ENCODE measurements around the gene KLC1. TPM values are rescaled to one million over a fixed set of nuclear protein-coding genes. Genes with fewer than 3 reads are reported as not detected.

Gene KLC1
- total and polyA plus RNA-seq, 2 of the 8 experiments (the other 6 are each of a cell fraction or from before 2014, with no cell fraction given) = 84.6 to 134 TPM

DNA sequence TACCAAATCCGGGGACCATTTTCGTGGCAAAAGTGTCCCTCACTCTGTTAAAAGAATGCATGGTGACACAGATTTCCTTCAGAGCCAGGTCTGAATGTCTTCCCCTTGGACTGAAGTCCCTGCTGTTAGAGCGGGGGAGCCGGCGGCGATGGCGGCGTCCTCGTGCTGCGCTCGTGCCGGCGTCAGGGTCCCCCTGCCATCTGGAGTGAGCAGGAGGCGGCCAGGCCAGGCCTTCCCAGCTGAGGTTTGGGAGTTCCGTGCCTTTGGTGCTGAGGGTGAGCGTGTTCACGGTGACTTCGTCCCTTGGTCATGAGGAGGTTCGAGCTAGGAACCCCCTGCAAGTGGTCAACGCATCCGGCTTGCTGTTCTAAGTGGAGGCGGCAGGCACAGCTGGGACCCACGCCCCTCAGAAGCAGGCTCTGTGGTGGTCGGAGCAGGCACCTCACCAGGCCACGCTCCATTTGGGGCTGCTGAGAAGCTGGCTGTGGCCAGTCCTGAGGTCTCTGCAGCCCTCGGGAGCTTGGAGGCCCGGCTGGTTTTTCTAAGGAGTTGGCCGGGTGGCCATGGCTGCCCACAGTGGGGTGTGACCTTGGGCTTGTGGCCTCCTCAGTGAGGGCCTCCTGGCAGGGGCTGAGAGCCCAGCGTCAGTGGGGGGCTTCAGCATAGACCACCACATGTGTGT, 96.1 kb downstream of the KLC1 start:
- Histone ChIP-seq H3K23ac (ENCODE audit: insufficient read length) (no peak overlapping the region), H3K23me2 (ENCODE audit: low read depth, low read length) (no peaks in the 10 kb centered on the region), H4K8ac (ENCODE audit: extremely low read depth, insufficient read depth, low read length) (no peak overlapping the region; the same call in 1 of the 2 replicates), H4K91ac (replicated peaks; ENCODE audit: insufficient read length, low read length) (no peak overlapping the region), H3K4me1 (replicated peaks in 1 of 4; ENCODE audit: control insufficient read depth in 3 of 4, insufficient read depth in 4 of 4, low read length in 3 of 4) (peaks cover 0 to 3% (median 0%) of the 10 kb centered on the region in 4 experiments; a peak in 1 of 7 replicates), H3K79me2 (ENCODE audit: control insufficient read depth in 1 of 2, insufficient read depth in 2 of 2, low read length in 2 of 2) (peaks cover 0 to 41% of the 10 kb centered on the region in 2 experiments; a peak in 2 of 4 replicates), H3K79me1 (ENCODE audit: low read depth, low read length) (peaks cover 14% of the 10 kb centered on the region), H3K9me3 (ENCODE audit: insufficient read depth in 2 of 2, low read depth in 1 of 2, low read length in 1 of 2) (no peaks in the 10 kb centered on the region), H3K4me2 (ENCODE audit: insufficient read depth in 1 of 2, low read depth in 2 of 2, low read length in 2 of 2) (no peak overlapping the region), H3K18ac (ENCODE audit: extremely low read depth, low read length) (no peak overlapping the region), H3K4me3 (ENCODE audit: extremely low read depth in 1 of 4, insufficient read depth in 2 of 4, low read depth in 3 of 4, low read length in 4 of 4) (no peak overlapping the region), H3K9ac (replicated peaks in 1 of 4; ENCODE audit: extremely low read depth in 1 of 4, low read depth in 3 of 4, low read length in 3 of 4) (no peak overlapping the region), H3K27me3 (replicated peaks in 1 of 4; ENCODE audit: control insufficient read depth in 3 of 4, extremely low read depth in 1 of 4, insufficient read depth in 3 of 4, low read length in 3 of 4) (no peaks in the 10 kb centered on the region), H3K4ac (replicated peaks; ENCODE audit: insufficient read length, low read depth, low read length) (no peak overlapping the region), H2AFZ (ENCODE audit: low read length) (no peak overlapping the region), H4K5ac (ENCODE audit: insufficient read length, low read depth, low read length) (no peak overlapping the region), H2BK5ac (ENCODE audit: low read depth, low read length) (no peak overlapping the region), H2BK15ac (ENCODE audit: low read length) (no peak overlapping the region), H3K36me3 (ENCODE audit: control insufficient read depth in 2 of 4, insufficient read depth in 4 of 4, low read length in 3 of 4) (peaks cover 4 to 19% (median 10%) of the 10 kb centered on the region in 4 experiments; a peak in 6 of 8 replicates), H4K20me1 (replicated peaks in 1 of 2; ENCODE audit: control insufficient read depth in 1 of 2, insufficient read depth in 2 of 2, low read length in 2 of 2) (peaks cover 15 to 24% of the 10 kb centered on the region in 2 experiments), H3K27ac (ENCODE audit: low read depth, low read length) (no peak overlapping the region), H2BK20ac (ENCODE audit: low read length) (no peak overlapping the region), H3K14ac (ENCODE audit: insufficient read length) (no peak overlapping the region), H2AK5ac (ENCODE audit: low read depth, low read length) (no peak overlapping the region), H2BK12ac (ENCODE audit: low read depth, low read length) (no peak overlapping the region), H2BK120ac (replicated peaks; ENCODE audit: low read depth, low read length) (no peak overlapping the region), H3K56ac (replicated peaks; ENCODE audit: insufficient read length, low read depth, low read length) (peak overlapping the region; percentile 30)
- POLR2A ChIA-PET (ENCODE audit: partially characterized antibody) = interaction anchor here (1.4 to 2.4 kb wide), 3 partner anchors 9 to 21 kb away, joined by 3 to 9 read pairs (median 5); partner anchors contain the start of genes XRCC3 and ZFYVE21
- TF ChIP-seq CTCF (IDR thresholded peaks at IDR 0.05; ENCODE audit: control extremely low read depth in 1 of 3, insufficient read depth in 1 of 3, low read depth in 1 of 3, low read length in 3 of 3) = no peak
- no peak for TF ChIP-seq ATF3 (IDR thresholded peaks at IDR 0.05; ENCODE audit: insufficient read depth, low read depth, low read length)
- WGBS, 2 experiments (ENCODE audit: extremely low coverage in 1 of 2, insufficient coverage in 1 of 2, insufficient read length in 1 of 2, insufficient replicate concordance in 2 of 2, low coverage in 1 of 2, low lambda C conversion rate in 2 of 2, missing lambda C conversion rate in 1 of 2) = 92% methylated on average over 29 of the region's 29 CpGs; no CpG with 5 or more reads in 1 of the 2 experiments
- FAIRE-seq (no peak), DNase-seq (ENCODE audit: low read depth in 1 of 2, low spot score in 2 of 2) (no peak)
- CTCF ChIA-PET (ENCODE audit: partially characterized antibody) = no interaction called here
